T-helper 1 cell treated with Interleukin-12 subunit alpha and Interleukin-12 subunit beta and Interleukin-4 antibody, amounts not matched to agents 30 ng/mL and 1 ng/mL, for 36 hours (primary cell): ENCODE data around the gene TRIM63. TPM values are rescaled to one million over a fixed set of nuclear protein-coding genes. Genes with fewer than 3 reads are reported as not detected.

Source experiments
- intact Hi-C: fragments of 100-400 bp; cut with micrococcal nuclease; formaldehyde crosslinking; loops from one replicate; pipeline ENCODE4 v1.15.1; 2024
- total RNA-seq: library from RNA; stranded (reverse); gene quantifications from 2 replicates; pipeline ENCODE4 v1.2.3, GENCODE V29; 2022

The TRIM63 gene
- total RNA-seq, 1 donor from 2014 or later, result not detected

DNA sequence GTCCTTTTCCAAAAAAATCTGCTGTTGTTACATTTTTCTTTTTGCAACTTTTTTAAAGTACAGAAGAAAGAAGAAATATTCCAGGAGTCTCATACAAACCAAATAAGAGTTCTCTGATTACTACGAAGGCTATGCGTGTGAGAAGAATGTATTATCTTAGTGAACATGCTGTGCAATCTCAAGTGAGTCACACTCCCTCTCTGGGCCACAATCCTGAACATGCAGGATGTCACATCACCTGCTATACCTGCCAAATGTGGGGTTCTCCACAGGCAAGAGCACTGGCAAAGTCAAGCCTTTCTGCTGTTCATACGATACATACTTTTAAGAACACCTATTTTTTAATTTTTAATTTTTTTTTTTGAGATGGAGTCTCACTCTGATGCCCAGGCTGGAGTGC is 21.7 kb upstream of the TRIM63 start:
- intact Hi-C loops, result no loop called here

DNA sequence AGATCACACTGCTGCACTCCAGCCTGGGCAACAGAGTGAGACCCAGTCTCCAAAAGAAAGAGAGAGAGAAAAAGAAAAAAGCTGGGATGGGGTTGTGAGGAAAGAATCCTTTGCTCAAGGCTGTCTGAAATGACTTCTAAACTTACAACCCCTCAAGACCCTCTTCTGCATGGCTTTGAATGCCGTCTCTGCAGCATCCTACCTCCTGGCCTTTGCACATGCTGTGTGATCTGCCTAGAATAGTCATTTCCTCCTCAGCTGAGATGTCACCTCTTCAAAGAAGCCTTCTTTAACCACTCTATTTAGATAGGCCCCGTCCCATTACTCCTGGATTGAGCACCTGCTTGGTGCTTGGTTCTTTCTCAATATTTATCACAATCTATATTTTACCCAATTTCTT is 17.4 kb upstream of the TRIM63 start:
- intact Hi-C loops, result no loop called here

DNA sequence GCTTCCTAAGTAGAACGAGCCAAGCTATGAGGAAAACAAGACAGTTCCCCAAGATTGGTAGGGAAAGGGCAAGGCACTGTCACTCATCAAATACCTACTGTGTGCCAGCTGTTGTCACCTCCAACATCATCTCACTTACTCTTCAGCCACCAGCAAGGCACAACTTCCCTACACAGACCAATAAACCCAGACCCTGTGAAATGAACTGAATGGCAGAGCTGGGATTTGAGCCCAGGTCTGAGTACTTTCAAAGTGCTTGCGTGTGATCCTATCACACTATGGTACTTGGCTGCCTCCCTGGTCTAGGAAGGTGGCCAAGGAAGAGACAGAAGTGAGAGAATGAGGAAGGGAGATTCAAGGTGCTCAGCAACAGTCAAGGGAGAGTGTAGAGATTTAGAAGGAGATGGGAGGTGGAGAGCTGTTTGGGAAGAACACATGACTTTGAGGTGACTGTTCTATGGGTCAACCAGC is 16.7 kb upstream of the TRIM63 start:
- intact Hi-C loops, result no loop called here

DNA sequence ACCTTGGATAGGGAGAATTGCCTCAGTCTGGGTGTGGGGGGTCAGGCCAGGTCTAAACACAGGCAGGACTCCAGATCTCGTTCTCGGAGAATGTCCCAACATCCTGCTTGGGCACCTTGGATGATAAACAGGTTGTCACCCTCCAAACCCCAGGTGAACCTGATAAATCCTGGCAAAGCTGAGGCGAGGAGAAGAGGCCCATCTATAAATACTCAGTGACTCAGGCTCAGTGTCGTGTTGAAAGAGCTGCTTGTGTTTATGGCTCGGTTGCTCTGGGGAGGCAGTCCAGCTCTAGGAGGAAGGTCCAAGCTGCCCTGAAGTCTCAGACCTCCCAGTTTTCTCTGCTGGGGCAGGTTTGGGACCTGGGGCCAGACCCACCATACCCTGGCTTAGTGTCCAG is 15.8 kb upstream of the TRIM63 start:
- intact Hi-C loops, result no loop called here

DNA sequence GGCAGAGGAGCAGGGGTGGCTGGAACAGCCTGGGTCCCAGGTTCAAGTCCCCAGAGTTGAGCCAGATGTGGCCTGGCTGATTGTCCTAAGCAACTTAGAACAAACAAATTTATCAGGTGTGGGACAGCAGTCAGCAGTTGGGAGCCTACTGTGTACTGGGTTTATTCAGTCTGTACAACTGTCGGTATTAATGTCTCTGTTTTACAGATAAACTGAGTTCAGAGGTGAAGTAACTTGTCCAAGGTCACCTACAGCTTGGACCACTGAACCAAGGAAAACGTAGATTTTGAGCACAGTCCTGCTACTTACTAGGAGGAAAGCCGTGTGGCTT is 14.6 kb upstream of the TRIM63 start:
- intact Hi-C loops, result no loop called here

DNA sequence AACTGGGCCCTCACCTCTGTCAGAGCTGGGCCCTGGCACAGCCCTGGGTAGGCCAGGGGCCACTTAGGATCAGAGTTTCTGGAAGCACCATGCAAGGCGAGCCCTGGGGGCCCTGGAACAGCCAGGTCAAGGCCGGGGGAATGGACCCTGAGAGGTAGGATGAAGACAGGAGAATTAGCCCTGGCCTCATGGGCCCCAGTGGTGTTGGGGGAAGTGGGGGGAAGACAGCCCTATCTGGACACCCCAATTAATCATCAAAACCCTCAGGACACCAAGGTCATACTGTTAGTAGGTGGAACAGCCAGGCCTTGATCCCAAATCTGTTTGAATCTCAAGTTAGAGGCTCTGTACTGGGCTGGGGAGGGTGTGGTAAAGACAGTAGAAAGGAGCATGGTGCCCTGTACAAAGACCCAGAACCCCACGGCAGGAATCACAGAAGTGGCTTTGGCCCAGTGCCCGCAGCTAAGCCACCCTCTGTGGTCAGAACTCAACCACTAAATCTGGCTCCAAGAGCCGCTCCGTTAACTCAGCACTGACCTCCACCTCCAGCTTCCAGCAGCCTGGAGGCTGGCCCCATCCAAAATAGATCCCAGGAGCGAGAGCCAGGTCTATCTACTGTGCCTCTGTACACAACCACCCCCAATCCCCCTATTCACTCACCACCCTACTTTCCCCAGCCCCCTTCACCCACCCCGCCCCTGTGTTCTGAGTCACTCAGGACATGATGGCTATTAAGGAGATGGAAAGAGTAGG is 14.0 kb upstream of the TRIM63 start:
- intact Hi-C loops, result no loop called here

DNA sequence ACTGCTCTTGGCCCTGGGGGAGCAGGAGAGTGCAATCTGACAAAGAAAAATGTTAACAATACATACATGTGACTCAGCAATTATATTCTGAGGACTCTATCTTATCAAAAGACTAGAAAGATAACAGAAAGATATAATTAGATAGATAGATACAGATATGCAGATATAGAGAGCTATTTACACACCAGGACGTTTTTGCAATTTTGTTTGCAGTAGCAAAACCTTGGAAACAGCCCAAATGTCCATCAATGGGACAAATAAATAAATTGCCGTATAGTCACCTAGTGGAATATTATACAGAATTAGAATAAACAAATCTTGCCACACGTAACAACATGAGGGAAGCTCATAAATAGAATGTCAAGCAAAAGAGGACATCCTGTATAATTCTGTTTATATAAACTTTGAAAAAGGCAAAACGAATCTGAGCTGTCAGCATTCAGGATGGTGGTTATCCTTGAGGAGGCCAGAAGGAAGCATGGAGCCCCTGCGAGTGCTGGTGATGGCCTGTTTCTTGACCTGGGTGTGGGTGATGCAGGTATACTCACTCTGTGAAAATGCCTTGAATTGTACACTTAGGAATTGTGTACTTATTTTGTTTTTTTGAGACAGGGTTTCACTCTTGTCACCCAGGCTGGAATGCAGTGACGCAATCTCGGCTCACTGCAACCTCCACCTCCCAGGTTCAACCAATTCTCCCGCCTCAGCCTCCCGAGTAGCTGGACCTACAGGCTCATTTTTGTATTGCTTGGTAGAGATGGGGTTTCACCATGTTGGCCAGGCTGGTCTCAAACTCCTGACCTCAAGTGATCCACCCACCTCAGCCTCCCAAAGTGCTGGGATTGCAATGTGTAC is 12.8 kb upstream of the TRIM63 start:
- intact Hi-C loops, result no loop called here

DNA sequence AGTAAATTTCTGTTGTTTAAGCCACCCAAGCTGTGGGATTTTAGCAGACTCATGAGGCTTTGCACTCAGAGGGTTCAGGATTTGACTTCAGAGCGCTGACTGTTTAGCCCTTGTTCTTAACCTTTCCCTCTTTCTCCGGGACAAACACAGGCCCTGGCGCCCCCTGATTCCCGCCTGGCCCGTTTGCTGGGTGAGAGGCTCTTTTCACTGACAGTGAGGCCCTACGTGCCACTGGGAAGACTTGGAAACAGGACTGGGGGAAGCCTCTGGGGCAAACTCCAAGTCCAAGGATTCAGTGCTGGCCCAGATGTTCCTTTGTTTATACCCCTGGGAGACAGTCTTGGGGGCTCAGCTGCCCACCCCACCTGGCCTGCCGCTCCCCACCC is 11.7 kb upstream of the TRIM63 start:
- intact Hi-C loops, result no loop called here

DNA sequence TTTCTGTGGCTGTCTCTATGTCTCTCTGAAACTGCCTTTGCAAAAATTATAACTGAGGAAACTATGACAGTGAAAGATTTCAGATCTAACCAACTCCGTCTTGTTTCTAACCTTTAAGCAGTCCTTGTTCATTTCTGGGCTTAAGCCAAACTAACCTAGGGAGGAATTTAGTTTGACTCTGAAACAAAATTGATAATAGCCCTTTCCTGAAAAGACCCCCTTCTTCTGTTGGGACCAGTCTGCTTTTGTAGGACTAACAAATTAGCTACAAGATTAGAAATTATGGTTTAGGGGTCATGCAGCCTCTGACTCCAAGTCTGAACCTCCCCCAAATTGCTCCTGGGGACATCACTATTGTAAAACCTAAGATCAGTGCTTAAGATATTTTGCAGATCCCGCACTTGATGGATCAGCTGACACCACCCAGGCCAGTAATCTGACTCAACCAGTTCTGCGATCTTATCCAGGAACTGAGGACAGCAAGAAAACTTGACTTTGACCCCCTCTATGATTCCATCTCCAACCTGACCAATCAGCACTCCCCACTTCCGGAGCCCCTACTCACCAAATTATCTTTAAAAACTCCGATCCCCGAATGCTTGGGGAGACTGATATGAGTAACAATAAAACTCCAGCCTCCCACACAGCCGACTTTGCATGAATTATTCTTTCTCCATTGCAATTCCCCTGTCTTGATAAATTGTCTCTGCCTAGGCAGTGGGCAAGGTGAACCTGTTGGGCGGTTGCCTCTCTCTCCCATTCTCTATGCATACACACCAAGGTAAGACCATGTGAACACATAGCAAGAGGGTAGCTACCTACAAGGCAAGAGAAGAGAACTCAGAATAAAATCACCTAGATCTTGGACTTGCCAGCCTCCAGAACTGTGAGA is 11.1 kb upstream of the TRIM63 start:
- intact Hi-C loops, result no loop called here

DNA sequence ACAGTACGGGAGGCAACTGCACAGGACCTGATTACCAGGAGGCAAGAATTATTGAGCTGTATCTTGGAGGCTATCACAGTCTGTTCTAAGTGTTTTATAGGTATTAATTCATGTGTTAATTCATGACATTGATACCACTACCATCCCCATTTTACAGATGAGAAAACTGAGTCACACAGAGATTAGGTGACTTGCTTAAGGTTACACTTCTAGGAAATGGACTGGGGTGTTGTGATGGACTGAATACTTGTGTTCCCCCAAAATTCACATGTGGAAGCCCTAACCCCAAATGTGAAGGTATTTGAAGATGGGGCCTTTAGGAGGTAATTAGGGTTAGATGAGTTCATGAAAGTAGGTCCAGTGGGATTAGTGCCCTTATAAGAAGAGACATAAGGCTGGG is 10.1 kb upstream of the TRIM63 start:
- intact Hi-C loops, result no loop called here

DNA sequence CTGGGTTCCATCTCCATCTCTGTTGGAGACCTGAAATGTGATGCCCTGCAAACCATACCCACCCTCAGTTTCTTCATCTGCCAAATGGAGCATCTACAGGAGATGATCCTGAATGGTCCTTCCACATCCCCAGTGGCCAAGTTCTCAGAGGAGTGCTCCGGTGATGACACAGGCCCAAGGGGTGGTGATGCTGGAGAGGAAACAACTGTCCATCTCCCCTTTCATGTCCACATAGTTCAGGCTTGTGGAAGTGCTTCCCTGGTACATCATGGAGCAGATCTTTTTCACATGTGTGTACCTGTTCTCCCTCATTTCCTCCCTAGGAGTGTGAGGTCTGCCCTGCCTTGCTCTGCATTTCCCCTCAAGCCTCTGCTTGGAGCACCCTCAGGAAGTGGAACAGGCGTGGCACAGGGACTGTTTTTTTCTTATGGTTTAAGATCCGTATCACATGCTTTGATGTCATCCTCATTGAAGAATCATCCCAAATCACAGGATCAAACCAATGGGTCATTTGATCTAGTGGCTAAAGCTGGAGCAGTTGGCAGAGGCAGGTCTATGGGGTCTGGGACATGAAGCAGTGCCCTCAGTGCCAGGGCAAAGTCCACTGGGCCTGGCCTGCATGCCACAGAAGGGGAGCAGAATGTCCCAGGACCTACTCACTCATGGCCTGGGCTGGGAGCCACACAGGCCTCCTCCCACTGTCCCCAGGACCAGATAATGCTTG is 8.2 kb upstream of the TRIM63 start:
- intact Hi-C loops, result no loop called here

DNA sequence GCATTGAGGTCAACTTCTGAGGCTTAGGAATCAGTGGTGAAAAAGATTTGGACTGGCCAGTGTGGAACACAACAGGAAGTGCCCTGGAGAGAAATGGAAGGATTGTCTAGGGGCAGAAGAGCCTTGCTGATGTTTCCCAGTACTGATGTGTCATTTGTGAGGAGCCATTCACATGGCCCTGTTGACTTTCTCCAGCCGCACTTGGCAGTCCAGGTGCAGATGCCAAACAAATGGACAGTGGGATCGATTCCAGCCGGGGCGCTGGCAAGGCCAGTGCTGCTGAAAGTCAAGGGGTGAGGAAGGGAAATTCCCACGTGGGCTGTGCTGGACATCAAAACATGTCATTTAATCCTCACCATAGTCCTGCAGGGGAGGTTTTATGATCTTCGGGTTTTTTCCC is 4.9 kb upstream of the TRIM63 start:
- intact Hi-C loops, result no loop called here

DNA sequence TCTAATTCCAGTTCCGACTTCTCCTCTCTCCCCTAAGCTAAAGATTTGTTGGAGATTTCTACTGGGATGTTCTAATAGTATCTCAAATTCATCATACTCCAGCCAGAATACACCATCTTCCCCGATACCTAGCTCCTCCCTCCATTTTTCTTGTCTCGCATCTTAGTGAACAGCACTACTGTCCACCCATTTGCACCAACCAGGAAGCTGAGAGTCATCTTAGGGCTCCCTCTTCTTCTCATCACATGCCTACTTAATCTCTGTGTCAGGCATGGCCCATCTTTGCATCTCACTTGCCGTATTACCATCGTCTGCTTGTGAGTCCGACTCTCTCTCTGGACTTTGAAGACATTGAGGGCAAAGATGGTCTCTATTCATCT is 3.5 kb upstream of the TRIM63 start:
- intact Hi-C loops, result no loop called here

DNA sequence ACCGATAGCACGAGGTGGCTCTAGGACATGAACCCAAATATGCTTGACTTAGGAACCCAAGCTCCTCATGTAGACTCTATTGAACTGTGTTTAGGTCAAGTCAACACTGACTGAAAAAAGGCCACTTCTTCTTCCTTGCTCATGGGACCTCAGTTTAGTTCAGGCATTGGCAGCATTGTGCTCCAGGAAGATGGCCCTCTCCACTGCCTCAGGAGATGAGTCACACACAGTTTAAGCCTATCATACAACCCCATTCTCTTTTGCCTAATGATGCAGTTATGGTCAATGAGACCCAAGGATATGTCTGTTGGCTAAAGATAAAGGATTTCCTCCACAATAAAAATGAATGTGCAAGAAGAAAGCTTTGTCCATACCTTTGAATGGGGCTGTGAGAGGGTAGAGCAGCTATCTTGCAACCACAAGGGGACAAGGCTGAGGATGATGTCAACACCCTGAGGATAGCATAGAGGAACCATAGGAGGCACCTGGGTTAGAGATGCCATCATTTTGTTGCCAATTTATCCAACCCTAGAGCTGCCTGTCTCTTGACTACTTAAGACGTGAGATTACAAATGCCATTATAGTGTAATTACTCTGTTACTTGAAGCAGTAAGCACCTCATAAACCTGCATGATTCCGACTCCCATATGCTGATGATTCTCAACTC is 3.0 kb upstream of the TRIM63 start:
- intact Hi-C loops, result no loop called here

DNA sequence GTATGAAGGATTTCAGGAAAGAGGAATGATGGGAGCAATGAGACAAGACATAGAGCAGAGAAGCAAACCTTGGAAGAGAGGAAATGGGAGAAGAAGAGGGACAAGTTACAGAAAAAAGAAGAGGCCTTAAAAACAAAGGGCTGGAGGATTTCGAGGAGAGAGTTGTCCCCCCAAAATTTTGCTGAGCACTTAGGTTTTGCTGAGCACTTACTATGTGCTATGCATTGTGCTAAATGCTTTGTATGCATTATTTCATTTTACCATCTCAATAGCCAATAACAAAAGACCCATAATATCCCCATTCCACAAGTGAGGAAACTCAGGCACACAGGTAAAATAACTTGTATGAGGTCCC is 2.5 kb upstream of the TRIM63 start:
- intact Hi-C loops, result no loop called here

DNA sequence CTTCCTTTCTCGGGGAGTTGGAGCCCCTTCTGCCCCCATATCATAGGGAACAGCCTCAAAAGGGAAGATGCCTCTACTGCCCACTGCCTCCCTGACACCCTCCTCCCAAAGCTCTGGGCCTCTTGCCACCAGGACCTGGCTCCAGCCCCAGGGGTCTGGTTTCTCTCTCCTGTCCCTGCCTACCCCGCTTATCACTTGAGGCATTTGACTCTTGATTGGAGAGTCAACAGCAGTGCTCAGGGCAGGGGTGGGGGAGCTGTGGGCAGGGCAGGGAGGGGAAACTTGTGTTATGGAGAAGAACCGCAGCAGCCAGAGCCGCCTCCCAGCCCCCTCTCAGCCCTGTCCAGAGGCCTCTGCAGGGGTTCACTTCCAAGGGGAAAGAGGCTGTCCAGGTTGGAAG is 573 bp downstream of the TRIM63 start:
- intact Hi-C loops, result no loop called here

DNA sequence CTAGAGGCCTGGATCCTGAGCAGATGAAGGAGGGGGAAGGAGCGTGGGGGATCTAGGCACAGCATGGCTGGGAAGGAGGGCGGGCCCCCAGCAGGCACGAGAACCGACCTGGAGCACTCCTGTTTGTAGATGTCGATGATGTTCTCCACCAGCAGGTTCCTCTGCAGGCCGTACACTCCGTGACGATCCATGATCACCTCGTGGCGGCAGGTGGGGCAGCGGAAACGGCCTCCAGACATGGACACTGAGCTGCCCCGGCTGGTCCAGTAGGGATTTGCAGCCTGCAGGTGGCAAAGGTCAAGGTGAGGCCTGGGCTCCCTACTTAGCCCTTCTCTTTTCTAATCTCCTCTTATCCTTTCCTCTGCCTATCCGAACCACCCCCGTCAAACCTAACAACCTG is 1.3 kb downstream of the TRIM63 start:
- intact Hi-C loops, result no loop called here

DNA sequence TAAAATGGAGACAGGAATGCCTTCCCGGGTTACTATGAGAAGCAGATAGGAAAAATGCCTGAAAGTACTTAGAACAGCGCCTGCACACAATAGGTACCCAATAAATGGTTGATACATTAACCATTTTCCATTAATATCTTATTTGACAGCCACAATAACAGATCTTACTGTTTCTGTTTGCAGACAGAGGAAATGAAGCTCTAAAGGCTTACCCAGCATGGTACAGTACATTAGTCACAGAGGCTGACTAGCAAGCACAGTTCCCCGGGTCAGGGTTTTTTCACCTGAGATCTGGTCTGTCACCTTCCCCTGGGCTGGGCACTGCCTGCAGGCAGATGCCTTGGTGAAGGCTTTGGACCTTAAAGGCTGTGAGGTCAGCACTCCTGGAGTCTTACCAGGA is 2.9 kb downstream of the TRIM63 start:
- intact Hi-C loops, result no loop called here

DNA sequence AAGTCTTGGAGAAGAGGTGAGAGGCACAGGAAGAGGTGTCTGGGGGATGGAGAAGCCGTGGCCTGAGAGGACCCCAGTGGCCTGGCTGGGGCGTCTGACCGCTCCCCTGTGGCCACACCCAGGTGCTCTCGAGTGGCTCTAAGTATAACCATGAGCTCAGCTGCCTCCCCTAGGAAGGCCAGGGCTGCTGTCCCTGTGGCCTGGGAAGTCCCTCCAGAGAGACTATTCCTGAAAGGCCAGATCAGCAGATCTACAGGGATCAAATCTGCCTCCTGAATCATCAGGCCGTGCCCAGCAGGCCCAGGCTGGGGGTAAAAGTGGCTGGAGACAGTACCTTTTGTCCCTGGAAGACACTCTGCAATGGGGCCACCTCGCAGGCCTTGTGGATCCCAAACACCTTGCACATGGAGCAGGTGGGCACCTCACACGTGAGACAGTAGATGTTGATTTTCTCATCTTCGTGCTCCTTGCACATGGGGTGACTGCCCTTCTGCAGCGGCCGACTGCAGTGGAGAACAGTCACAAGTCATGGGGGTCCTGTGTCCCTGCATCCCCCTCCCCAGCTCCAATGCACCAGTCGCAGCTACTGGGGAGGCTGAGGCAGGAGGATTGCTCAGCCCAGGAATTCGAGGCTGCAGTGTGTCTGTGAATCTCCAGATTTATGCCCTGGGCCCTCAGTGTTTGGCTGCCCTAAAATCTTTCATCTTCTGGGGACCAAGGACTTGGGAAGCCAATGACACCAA is 6.4 kb downstream of the TRIM63 start:
- intact Hi-C loops, result no loop called here

DNA sequence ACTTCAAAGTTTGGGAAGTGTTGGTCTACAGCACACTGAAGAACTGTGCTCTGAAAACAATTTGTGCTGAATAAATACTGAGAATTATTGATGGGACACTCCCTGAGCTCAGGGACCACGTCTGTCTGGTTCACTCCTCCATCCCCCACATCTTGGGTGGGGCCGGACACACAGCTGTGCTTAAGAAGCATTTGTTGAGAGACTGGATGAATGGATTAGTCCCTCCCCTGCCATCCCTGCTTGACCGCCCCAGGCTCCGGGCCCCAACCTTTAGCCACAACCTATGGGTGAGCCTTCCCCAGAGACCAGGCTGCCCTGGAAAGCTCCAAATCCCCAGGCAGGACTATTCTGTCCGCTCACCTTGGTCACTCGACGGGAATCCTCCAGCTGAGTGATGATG is 7.5 kb downstream of the TRIM63 start:
- intact Hi-C loops, result no loop called here
